AG10803 (cell line): ENCODE data around the gene BRD4.

Source experiments
- DNase-seq: peaks from one replicate; pipeline ENCODE4 v3.0.0; 2010; ENCODE audit warnings: low read depth
- H3K4me3 ChIP-seq: 2 replicates; pipeline ENCODE4 v1.5.1; 2011; ENCODE audit warnings: mild to moderate bottlenecking, low read length, control low read depth
- CTCF ChIP-seq: conservative IDR thresholded peaks from 2 replicates; pipeline ENCODE4 v1.5.1; 2011; ENCODE audit warnings: mild to moderate bottlenecking, low read length, control low read depth, inconsistent platforms

Gene BRD4

GRCh38 chr19:15251010-15251748 lies 81.2 kb downstream of the BRD4 start:
- TF ChIP-seq CTCF, result no peak
- H3K4me3 ChIP-seq, result peak overlapping the region; percentile 40
- peak; percentile 84 for DNase-seq

GRCh38 chr19:15250640-15250993 lies 81.7 kb downstream of the BRD4 start:
- no peak for DNase-seq
- peak overlapping the region; percentile 40 for H3K4me3 ChIP-seq
- no peak for TF ChIP-seq CTCF

- peak; percentile 94 for DNase-seq
- TF ChIP-seq CTCF, result no peak
- H3K4me3 ChIP-seq, result peak overlapping the region; percentile 40
Measured at GRCh38 chr19:15249972-15250639, 82.2 kb downstream of the BRD4 start.

- no peak for TF ChIP-seq CTCF
- DNase-seq, result no peak
- 0 out of 2 replicates have a peak overlapping the region, but pooled peaks have one; percentile 13 for H3K4me3 ChIP-seq
Measured at GRCh38 chr19:15249528-15249874, 82.8 kb downstream of the BRD4 start.

GRCh38 chr19:15248648-15249527 lies 83.5 kb downstream of the BRD4 start:
- TF ChIP-seq CTCF, result no peak; the same call in 1 of the 2 replicates
- H3K4me3 ChIP-seq, result no peak overlapping the region
- peak; percentile 92 for DNase-seq

- DNase-seq, result no peak
- H3K4me3 ChIP-seq, result no peak overlapping the region
- TF ChIP-seq CTCF, result no peak
Measured at GRCh38 chr19:15248106-15248505, 84.2 kb downstream of the BRD4 start.
